COLO829 (cell line): ENCODE measurements around the gene LNX2.
A peak's percentile ranks its signal among the peaks of the same experiment; 100 is the strongest.

Experiments
- DNase-seq: peaks from one replicate; pipeline ENCODE4 v3.0.0; 2012; ENCODE audit warnings: low spot score

The LNX2 gene

DNA sequence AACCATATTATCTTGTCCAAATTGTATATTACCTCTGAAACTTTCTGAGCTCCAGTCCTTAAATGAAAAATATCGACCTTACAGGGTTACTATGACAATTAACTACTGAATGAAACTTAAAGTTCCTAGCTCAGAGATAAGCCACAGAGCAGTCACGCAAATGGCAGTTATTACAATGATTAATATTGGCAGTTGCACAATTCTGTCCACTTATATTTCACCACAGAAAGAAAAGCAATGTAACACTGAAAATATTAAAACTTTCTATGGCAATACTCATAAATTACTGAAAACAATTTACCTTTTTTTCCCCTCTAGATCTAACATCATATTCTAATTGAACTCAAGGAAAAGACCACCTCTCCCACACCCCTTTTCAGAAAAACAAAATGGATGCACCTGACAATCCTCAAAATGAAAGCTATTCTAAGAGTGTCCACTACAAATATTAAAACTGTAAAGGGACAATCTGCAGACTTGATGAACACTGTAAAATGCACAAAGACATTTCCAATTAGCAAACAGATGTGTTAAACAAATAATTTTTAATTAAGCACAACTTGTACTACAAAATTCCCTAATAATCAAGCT is 14.6 kb downstream of the LNX2 start:
- no peak for DNase-seq

DNA sequence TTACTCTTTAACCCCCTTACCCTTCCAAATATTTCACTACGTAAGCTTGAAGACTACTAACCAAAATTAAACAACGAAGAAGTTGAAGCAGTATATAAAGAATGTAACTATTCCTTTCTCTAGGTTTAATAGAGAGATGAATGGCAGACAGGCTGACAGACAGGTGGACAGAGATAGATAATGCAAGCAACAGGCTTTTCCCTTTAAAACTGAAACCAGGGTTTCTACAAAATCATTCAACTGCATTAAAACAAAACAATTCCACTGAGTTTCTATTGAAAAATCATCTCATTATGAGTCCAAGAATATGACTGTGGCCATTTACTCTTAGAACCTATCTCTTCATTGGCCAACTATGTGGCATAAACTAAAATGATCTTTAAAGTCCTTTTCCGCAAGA is 15.2 kb downstream of the LNX2 start:
- DNase-seq = no peak

DNA sequence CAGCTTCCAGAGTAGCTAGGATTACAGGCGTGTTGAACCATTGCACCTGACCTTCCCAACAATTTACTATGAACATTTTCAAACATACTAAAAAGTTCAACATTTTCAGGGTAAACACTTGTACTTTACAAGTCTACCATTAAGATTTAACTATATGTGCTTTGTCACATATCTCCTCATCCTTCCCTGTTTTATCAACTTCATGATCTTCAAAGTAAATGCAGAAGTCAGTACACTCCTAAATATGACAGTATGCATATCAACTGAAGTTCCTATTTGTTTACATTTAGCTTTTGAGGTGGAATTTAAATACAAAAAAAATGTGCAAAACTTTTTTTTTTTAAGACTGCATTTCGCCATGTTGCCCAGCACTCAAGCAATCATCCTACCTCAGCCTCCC is 18.5 kb downstream of the LNX2 start:
- no peak for DNase-seq

DNA sequence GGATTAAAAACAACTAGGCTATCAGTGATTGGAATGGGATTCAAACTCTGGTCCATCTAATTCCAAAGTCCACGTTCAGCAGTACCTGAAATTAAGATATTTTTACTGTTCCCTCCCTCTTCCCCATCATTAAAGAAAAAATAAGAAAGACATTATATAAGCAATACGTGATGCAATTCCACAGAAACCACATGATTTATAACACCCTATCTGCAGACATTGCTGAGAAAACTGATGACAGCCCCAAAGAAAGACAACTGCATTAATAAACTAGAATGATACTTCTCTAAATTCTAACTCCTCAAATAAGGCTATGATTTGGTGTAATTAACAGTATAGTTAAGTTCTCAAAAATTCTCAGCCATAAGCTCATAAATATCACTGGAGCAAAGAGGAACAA is 19.1 kb downstream of the LNX2 start:
- no peak for DNase-seq

DNA sequence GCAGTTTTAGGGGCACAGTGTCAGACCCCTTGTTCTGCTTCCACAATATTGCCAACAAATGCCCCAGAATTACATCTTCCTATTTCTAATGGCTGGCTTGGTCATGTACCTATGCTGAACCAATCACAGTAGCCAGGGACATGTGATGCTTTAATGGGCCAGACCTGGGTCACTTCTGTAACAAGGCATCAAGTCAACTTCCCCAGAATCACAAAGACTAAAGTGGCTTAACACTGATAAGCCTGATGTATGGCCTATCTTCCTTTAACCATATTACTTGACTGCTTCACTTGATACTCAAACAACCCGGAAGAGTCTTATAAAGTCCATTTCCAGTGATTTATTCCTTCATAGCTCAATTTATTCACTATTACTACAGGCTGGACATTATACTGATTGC is 19.6 kb downstream of the LNX2 start:
- no peak for DNase-seq

DNA sequence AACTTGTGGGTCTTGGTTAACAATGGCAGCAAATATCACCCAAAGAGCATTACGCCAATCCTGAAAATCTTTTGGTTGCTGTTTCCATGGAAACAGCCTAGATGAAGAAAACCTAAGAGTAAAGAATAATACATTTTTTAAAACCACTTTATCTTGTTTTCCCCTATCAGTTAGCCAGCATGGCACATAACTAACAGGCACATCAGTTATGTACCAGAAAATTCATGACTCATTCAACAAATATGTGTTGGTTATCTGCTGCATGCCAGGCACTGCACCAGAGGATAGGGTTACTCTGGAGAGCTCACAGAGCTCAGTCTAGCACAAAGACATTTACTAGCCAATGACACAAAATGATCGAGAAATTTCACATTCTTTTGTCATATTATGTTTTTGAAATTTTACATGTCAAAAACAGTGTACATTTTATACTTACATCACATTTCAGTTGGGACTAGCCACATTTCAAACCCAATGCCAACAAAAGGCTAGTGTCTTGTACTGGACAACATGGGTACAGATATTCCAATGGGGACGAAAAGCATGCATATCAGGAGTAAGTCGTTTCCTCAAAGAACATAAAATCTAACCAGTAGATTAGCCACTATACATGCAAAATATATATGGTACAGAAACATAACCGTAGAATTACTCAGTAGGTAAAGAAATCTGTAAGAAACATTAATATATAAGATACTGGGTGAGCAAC is 20.3 kb downstream of the LNX2 start:
- peak; percentile 65 for DNase-seq

DNA sequence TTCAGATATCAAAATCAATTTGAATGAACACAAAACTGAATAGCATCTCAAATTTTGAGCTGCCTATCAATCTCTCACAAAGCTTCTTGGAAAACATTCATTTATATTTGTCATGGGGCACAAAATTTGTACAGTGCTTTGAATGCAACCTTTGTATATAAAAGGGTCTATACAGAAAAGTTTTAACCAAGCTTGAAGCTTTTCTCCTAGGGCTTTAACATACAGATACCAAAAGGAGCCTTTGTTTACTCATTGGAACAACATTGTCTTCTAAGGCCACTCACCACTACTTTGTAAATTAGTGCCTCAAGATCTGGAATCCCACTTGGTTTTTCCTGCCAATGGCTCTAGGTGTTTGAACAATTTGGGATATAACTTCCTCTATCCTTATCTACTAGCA is 21.2 kb downstream of the LNX2 start:
- DNase-seq = no peak

DNA sequence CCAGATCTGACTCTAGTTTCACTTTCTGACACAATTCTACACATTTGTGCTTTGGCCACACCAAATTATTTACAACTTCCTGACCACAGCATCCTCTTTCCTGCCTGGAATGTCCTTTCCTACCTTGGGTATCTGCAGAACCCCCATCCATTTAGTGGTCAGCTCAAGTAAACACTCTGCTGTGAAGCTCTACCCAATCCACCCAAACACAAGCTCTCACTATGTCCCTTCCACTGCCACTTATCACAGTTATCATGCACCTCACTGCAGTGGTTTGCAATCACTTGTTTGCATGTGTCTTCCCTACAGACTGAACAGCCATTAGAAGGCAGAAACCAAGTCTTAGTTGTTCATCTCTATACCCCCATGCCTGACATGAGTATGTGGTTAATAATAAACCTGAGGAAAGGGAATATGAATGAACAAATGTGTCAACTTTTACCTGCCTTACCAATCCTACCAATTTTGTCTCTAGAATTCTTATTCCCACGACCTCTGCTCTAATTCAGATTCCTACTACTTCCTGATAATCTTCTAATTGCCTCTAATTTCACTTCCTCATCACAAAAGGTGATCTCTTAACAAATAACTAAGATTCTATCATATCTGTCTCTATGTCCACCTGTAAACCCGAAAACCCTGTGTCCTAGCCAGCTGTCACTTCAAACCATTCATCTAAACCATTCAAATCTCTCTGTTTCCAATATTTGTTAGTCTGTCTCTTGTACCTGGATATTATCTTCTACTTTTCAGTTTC is 25.1 kb downstream of the LNX2 start:
- DNase-seq = no peak

DNA sequence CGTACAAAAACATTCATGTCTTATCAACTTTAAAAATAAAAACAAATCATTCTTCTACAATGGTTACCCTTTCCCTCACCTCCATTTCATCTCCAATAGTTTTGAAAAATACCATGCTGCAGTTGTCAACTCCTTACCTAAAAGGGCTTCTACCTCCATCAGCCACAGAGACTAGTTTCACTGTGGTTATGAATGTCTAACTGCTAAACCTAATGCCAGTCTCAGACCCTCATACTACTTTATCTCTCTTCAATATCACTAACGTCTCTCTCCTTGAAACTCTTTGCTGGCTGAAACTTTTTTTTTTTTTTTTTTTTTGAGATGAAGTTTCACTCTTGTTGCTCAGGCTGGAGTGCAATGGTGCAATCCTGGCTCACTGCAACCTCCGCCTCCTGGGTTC is 27.1 kb downstream of the LNX2 start:
- DNase-seq = no peak

DNA sequence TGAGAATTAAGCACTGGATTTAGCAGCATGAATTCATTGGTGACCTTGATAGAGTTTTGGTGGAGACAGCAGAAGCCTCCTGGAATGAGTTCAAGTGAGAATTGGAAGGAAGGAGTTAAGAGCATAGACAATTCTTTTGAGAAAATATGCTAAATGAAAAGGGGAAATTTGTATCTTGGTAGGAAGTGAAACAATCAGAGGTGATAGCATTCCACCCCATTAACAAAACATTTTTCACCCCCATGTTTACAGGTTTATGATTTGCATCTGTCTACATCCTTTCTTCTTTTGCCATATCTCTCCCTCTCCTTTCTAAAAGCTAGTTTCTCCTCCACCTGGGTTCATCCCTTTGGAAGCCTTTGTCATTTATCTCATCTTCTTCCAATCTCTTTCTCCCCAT is 27.5 kb downstream of the LNX2 start:
- no peak for DNase-seq

DNA sequence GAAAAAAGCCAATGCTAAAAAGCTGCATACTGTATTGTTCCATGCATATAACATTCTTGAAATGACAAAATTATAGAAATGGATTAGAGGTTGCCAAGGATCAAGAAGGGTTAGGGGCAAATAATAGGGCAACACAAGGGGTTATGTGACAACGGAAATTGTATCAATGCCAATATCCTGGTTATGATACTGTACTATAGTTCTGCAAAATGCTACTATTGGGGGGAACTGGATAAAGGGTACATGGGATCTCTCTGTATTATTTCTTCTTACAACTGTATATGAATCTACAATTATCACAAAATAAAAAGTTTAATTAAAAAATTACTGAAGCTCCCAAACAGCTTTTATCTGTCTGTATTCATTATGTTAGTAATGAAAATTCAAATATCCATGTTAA is 31.9 kb downstream of the LNX2 start:
- no peak for DNase-seq

DNA sequence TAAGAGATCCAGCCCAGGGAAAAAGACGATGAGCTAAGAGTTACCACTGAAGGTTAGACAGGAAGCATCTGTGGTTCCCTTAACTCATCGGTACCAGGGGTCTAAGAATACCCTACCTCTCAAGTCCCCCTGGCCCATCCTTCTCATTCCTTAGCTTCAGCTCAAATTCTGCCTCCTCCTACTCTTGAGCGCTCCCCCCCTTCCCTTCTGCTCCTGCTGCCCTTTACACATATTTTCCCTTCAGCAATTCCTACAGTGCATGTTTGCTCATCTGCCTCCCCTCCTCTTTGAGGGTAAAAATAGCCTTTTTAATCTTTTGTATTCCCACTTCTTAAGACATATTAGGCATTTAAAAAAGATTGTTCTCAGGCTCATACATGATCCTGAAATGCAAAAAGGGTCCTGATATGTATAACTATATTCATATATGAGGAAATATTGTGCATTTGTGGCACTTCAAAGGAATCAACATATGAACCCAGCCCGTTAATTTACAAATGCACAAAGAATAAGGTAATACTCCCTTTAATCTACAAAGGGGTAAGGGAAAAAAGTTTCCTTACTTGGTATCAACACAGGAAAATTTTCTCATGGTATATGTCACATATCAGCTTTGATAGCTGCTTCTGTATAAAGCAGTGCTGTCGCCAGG is 33.1 kb downstream of the LNX2 start:
- no peak for DNase-seq

DNA sequence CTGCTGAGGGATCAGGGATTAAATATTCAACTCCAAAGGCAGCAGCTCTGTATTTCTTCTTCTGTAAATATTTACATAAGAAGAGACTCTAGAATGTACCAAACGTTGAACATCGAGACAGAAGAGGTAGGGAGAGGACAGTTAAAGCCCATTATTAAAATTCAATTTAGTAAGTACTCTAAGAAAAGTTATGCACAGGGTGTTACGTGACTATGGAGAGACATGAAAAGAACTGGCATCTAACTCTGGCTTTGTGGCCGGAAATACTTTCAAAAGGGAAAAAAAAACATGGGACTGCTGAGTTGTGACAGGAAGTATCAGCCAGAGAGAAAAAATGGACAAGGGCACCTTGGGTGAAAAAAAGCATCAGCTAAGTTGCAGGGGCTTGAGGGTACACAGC is 36.7 kb downstream of the LNX2 start:
- DNase-seq = peak; percentile 29

DNA sequence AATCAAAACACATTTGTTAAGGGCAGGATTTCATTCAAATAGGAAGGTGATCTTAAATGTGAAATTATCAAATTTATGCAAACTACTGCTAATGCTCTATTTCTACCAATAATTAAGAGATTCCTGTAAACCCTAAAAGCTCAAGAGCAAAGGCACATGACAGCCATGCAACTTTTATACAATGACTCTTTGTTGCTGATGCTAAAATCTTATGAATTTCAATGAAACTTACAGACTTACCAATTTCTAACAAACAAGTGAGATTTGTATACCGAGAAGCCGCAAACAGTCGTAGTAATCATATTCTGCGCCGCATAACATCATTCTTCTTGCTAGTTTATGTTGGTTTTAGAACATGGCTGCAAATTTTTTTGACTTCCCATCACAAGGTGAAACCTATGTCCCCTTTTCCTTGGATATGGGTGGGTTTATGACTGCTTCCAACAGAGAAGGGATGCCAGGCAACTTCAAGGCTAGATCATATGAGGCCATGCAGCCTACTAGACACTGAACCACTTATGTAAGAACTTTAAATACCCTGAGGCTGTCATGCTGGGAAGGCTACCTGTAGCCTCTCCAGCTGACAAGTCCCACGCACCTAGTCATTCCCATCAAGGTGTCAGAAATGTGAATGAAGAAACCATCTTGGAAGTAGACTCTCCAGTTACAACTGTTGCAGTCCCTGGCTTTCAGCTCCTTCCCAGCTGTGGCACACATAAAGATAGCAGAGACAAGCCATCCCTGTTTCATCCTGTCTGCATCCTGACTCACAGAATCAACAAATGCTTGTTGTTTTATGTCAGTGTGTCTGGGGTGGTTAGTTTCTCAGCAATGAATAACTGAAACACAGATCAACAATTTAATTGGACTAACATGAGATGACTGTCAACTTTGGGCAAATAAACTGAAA is 42.0 kb downstream of the LNX2 start:
- DNase-seq = peak; percentile 89

DNA sequence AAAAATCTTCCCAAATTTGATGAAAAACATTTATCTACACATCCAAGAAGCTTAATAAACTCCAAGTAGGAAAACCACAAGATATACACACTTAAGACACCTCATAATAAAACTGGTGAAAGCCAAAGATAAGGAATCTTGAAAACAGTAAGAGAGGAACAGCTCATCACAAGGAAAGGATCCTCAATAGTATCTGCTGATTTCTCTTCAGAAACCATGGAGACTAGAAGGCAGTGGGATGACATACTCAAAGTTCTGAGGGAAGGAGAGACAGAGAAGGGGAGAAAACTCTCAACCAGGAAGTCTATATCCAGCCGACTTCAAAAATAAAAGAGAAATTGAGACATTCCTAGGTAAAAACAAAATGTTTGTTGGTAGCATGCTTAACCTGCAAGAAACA is 45.7 kb downstream of the LNX2 start:
- DNase-seq = no peak

DNA sequence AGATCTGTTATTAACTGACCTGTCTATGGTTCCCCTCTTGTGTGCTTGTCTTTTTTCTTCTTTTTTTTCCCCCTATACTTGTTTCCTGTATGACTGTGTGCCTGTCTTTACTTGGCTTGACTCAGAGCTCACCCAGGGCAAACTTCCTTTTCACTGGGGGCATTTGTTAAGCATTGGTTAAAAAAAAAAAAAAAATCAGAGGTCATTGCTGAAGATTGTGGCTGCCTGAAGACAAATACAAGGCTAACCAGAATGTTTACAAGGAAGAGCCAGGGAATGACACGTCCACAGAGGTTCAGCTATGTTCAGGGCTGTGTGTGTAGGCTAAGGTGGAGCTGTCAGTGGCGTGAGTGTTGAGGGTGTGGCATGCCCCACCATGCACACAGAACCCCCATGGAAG is 47.1 kb downstream of the LNX2 start:
- DNase-seq = no peak

DNA sequence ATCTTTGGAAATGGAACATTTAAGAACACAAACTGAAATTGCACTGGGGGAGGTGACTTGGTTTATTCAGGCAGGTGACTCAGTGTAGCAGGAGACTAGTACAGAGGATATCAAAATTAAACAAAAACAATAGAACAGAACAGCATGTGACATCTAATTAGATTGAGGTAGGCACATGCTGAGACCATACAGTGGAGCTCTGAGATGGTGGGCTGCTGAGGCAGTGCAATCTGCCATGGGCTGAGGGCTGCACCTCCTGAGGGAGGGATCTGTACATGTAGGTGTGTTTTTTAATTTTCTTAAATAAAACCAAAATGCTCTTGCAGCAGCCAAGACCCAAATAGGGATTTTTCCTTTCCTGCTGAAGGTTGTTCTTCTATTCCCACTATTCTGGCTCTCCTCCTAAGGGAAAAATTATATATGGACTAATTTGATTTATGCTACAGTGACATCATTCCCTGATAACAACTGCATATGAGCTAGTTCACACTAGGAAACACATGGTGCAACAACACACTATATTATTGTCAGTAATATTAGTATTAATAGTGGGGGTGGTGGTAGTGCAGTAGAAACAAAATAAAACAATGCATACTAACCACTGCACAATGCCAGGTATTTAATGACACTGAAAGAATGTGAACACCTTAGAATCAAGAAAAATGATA is 48.0 kb downstream of the LNX2 start:
- DNase-seq = no peak

DNA sequence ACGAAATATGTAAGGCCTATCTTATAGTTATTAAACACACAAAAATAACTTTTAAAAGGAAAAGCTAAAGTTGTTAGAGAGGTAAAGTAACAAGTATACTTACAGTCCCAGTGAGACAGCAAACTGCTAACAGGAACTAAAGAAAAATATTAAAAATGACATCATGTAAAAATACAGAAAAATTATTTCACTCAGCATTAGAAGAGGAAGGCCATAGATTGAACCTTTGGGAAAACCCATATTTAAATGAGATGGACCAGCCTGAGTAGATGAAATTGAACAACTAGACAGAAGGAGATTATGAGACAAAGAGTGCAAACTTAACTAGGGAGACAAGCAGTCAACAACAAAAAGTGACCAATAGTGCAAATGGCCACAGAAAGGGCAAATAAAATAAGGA is 49.4 kb downstream of the LNX2 start:
- no peak for DNase-seq

DNA sequence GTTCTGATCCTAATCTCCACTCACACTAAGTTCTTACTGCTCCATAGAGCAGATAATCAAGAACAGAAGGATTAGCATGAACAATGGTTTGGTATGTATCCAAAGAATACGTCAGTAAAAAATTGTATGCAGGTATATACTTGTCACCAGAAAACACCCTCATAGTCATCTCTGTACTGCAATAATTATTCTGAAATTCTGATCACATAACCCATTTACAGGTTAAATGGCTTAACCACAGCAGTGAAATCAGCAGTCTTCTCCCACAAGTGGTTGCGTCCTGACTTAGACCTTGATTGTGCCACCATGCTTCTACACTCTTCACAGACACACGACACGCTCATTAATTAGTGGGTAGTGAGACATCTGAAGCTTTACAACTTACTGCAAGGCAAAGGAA is 50.9 kb downstream of the LNX2 start:
- DNase-seq = no peak

DNA sequence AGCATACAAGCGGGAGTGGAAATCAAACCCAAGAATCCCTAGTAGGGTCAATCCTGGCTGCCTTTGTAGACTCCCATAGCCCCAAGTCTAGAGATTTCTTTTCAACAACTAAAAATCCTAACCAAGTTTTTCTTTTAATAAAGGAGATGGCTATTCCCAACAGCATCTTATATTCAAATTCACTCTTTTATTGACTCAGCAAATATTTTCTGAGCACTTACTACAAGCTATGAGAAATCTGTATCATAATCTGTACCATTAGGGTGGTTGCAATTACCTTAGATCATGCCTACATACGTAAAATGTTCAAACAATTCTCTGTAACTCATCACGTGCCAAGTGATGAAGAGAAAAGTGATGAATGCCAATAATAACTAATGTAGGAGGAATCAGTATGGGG is 54.5 kb downstream of the LNX2 start:
- no peak for DNase-seq

DNA sequence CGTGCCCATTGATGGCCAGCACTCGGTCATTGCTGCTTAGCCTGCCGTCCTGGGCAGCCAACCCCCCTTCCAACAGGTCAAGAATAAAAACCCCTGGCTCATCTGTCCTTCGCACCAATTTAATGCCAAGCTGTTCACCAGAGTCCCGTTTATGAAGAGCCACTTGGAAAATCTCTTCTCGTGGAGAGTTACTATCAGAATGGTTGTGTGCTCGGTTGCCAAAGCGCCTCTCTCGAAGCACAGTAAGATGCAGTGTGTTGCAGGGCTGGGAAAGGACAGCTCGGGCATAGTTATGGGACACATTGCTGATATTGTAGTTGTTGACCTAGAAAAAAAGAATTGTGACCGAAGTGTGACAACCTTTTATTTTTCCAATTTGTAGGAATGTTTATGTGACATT is 57.9 kb downstream of the LNX2 start:
- DNase-seq = no peak
